Stimulated activated CD4-positive, alpha-beta T cell treated with anti-CD3 and anti-CD28 coated beads, Interleukin-4, amount 100 ng/mL, for 1 hour (primary cell): ENCODE measurements around the gene SEMA5A.

Experiments used
- DNase-seq: peaks from one replicate; pipeline ENCODE4 v3.0.0-alpha.2; 2020

The SEMA5A gene

GRCh38 chr5:9545136-9545991 lies 511 bp downstream of the SEMA5A start:
- DNase-seq: no peak

GRCh38 chr5:9544502-9545135 lies 1.3 kb downstream of the SEMA5A start:
- DNase-seq: peak; percentile 42

GRCh38 chr5:9544056-9544455 lies 1.8 kb downstream of the SEMA5A start:
- DNase-seq: no peak

- DNase-seq: no peak
These were observed 2.5 kb downstream of the SEMA5A start for GRCh38 chr5:9543311-9543920.

GRCh38 chr5:9540791-9541190 lies 5.1 kb downstream of the SEMA5A start:
- no peak for DNase-seq

- DNase-seq: no peak
These were observed 7.4 kb downstream of the SEMA5A start for GRCh38 chr5:9538504-9538903.

- no peak for DNase-seq
These were observed 8.4 kb downstream of the SEMA5A start for GRCh38 chr5:9537223-9538141.

GRCh38 chr5:9536717-9537116 lies 9.2 kb downstream of the SEMA5A start:
- DNase-seq: no peak

- no peak for DNase-seq
These were observed 10.9 kb downstream of the SEMA5A start for GRCh38 chr5:9534881-9535517.

- no peak for DNase-seq
These were observed 12.1 kb downstream of the SEMA5A start for GRCh38 chr5:9533562-9534364.

- DNase-seq: no peak
These were observed 12.8 kb downstream of the SEMA5A start for GRCh38 chr5:9533096-9533495.

- DNase-seq: no peak
These were observed 16.4 kb downstream of the SEMA5A start for GRCh38 chr5:9529513-9529912.

GRCh38 chr5:9529041-9529480 lies 16.8 kb downstream of the SEMA5A start:
- DNase-seq: no peak

- DNase-seq: no peak
These were observed 20.9 kb downstream of the SEMA5A start for GRCh38 chr5:9524941-9525340.

GRCh38 chr5:9523090-9523823 lies 22.6 kb downstream of the SEMA5A start:
- no peak for DNase-seq

GRCh38 chr5:9519537-9519936 lies 26.3 kb downstream of the SEMA5A start:
- no peak for DNase-seq

GRCh38 chr5:9516591-9516990 lies 29.3 kb downstream of the SEMA5A start:
- DNase-seq: no peak

- DNase-seq: no peak
These were observed 30.4 kb downstream of the SEMA5A start for GRCh38 chr5:9515436-9515835.

GRCh38 chr5:9514968-9515367 lies 30.9 kb downstream of the SEMA5A start:
- DNase-seq: no peak

- no peak for DNase-seq
These were observed 32.0 kb downstream of the SEMA5A start for GRCh38 chr5:9513827-9514226.

- no peak for DNase-seq
These were observed 33.4 kb downstream of the SEMA5A start for GRCh38 chr5:9512457-9512856.
